T-helper 1 cell treated with Interleukin-12 subunit alpha and Interleukin-12 subunit beta and Interleukin-4 antibody, amounts not matched to agents 30 ng/mL and 1 ng/mL, for 36 hours (primary cell): Measurements from ENCODE around the gene BRS3. TPM values are rescaled to one million over a fixed set of nuclear protein-coding genes. Genes with fewer than 3 reads are reported as not detected.

Experiments used
- total RNA-seq: library from RNA; stranded (reverse); gene quantifications from 2 replicates; pipeline ENCODE4 v1.2.3, GENCODE V29; 2022

Gene BRS3
- total RNA-seq, 1 donor from 2014 or later = not detected

Other genes with a start within 250 kb of the BRS3 start
- 16.4 and 17.2 TPM in 2 replicates for gene MAP7D3, start 236.5 kb upstream of the BRS3 start, total RNA-seq
- gene ADGRG4, start 187.0 kb upstream of the BRS3 start, total RNA-seq = not detected in 2 replicates
- 62.0 and 63.5 TPM in 2 replicates for gene HTATSF1, start 9.6 kb downstream of the BRS3 start, total RNA-seq
- gene VGLL1, start 44.3 kb downstream of the BRS3 start, total RNA-seq = not detected in 2 replicates
- 241 and 243 TPM in 2 replicates for gene CD40LG, start 160.2 kb downstream of the BRS3 start, total RNA-seq